ENCODE results near the gene TTLL7.

DNA sequence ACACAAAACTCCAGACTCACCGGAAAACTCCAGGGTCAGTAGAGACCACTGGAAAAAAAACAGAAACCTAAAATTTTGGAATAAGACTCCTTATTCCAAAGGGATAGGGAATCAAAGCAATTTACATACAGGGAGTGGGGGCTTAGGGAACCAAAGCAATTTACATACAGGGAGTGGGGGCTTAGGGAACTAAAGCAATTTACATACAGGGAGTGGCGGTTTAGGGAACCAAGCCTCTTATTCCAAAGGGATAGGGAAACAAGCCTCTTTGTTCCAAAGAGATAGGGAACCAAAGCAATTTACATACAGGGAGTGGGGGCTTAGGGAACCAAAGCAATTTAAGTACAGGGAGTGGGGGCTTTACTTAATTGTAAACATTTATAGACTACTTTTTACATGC, 28.4 kb upstream of the TTLL7 start:
- no peak for TF ChIP-seq ASH1L (IDR thresholded peaks at IDR 0.05; ENCODE audit: borderline replicate concordance, low read depth, partially characterized antibody)
- TF ChIP-seq, protein P1, sequence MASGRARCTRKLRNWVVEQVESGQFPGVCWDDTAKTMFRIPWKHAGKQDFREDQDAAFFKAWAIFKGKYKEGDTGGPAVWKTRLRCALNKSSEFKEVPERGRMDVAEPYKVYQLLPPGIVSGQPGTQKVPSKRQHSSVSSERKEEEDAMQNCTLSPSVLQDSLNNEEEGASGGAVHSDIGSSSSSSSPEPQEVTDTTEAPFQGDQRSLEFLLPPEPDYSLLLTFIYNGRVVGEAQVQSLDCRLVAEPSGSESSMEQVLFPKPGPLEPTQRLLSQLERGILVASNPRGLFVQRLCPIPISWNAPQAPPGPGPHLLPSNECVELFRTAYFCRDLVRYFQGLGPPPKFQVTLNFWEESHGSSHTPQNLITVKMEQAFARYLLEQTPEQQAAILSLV (tag; IDR thresholded peaks at IDR 0.05) = no peak
- no peak for TF ChIP-seq KLF10 (CRISPR knock-in tag; IDR thresholded peaks at IDR 0.05)
- TF ChIP-seq NR3C1 (CRISPR knock-in tag; IDR thresholded peaks at IDR 0.05) = no peak
